Pancreas (tissue), 10 donors: ENCODE data around the gene EHD1. TPM values are rescaled to one million over a fixed set of nuclear protein-coding genes. Genes with fewer than 3 reads are reported as not detected.
A peak's percentile ranks its signal among the peaks of the same experiment; 100 is the strongest.

ENCODE experiments used
- ATAC-seq, 4 donors: fragments of 200-7000 bp; cut with Tn5 transposase; one replicate each; pipeline versions ENCODE4 v1.8.0 to v1.9.1; 2020; ENCODE audit warnings: mild to moderate bottlenecking in 4 of 4, moderate library complexity in 4 of 4
- DNase-seq, 6 donors: peaks; one replicate each; pipeline ENCODE4 v3.0.0-alpha.2; 2020
- FAIRE-seq: peaks from 2 replicates; lab custom pipeline; 2012; peaks lifted over from hg19 to GRCh38; lab: Jason Lieb, UNC
- H3K27ac ChIP-seq, 4 donors: fragments of 200-600 bp; sonication (generic); 1 replicate in 3 of 4; 2 replicates in 1 of 4; pipeline versions ENCODE4 v1.5.0 to v1.8.0; 2020
- H3K27me3 ChIP-seq, 4 donors: fragments of 200-600 bp; one replicate each; pipeline ENCODE4 v1.8.0; 2021
- H3K36me3 ChIP-seq, 3 donors: fragments of 200-600 bp; sonication (generic) in 1 of 3; one replicate each; pipeline versions ENCODE4 v1.5.0 to v1.8.0; 2020 to 2021
- H3K4me1 ChIP-seq, 3 donors: fragments of 200-600 bp; one replicate each; pipeline ENCODE4 v1.8.0; 2021
- H3K4me3 ChIP-seq, 4 donors: fragments of 200-600 bp; sonication (generic) in 2 of 4; one replicate each; pipeline versions ENCODE4 v1.5.0 to v1.8.0; 2020 to 2021
- H3K9me3 ChIP-seq, 4 donors: fragments of 200-600 bp; one replicate each; pipeline ENCODE4 v1.8.0; 2021
- CTCF ChIP-seq, 4 donors: fragments of 200-600 bp; sonication (generic) in 3 of 4; IDR thresholded peaks; one replicate each; pipeline versions ENCODE4 v1.5.0 to v1.8.0; 2021; ENCODE audit warnings: antibody characterized with exemption in 4 of 4
- WGBS, 2 donors: extraction: QIAGEN DNeasy Blood & Tissue Kit; methylation state at CpG; one replicate each; pipeline ENCODE4 v1.1.7; 2013; 5-methylcytosine and 5-hydroxymethylcytosine counted together
- intact Hi-C, 3 donors: fragments of 100-400 bp; cut with DNase I; formaldehyde crosslinking; loops; one replicate each; pipeline versions ENCODE4 v1.11.1 to v1.14.2; 2022
- polyA plus RNA-seq, 2 donors: library from polyadenylated mRNA; stranded (reverse); fragments of 200-250 nt; gene quantifications; one replicate each; pipeline ENCODE4 v1.2.3, GENCODE V29; 2013
- total RNA-seq, 6 donors: library from RNA; stranded (reverse); fragmentation: NEBNext Ultra II Directional in 4 of 6; extraction: Animal tissue kit (Norgen Biotek cat#: 25700) in 4 of 6; gene quantifications; one replicate each; pipeline versions ENCODE4 v1.2.1 to v1.2.4, GENCODE V29; 2021 to 2023
- donor health status: healthy with polysubstance abuse.
- donor health status: DM: no; HTN: no; CAD: no; lungs with moderate emphysema.
- donor health status: DM: no; HTN: no; CAD: no.
- donor health status: control.
- donor health status: control.
- donor health status: Bipolar disorder and iron deficiency.
- donor health status: DM: yes; HTN: yes; CAD: no.
- donor health status: DM: no; HTN: no; CAD: no.
- donor health status: DM: no; HTN: no; CAD: no.
- donor health status: DM: yes; HTN: yes; CAD: no.

Gene EHD1
- total and polyA plus RNA-seq, 8 donors = 10.1 to 22.1 (median 16.8) TPM

- intact Hi-C loops = loop anchor here in 2 of 3 donors (5.0 to 10.0 kb wide), 2 partner anchors 39 to 251 kb away; no protein-coding TSS in a partner anchor
- H3K27ac ChIP-seq = no peak overlapping the region
- WGBS, 2 donors = 86 to 88% methylated on average over 25 to 27 of the region's 27 CpGs
Observed at GRCh38 chr11:64853709-64854108, 24.7 kb downstream of the EHD1 start.

GRCh38 chr11:64852804-64853509 is 25.5 kb downstream of the EHD1 start:
- DNase-seq (peak in 1 of 6 donors; percentile 52), ATAC-seq (no peak), FAIRE-seq (no peak)
- TF ChIP-seq CTCF (IDR thresholded peaks at IDR 0.05) = no peak
- Histone ChIP-seq H3K4me1 (peaks cover 5 to 32% (median 10%) of the 10 kb centered on the region in 3 donors), H3K4me3 (no peak overlapping the region), H3K27me3 (no peaks in the 10 kb centered on the region), H3K27ac (no peak overlapping the region), H3K36me3 (peaks cover 0 to 9% (median 0%) of the 10 kb centered on the region in 3 donors), H3K9me3 (no peaks in the 10 kb centered on the region)
- intact Hi-C loops = loop anchor here in 2 of 3 donors (5.0 to 10.0 kb wide), 2 partner anchors 39 to 252 kb away; no protein-coding TSS in a partner anchor
- 81 to 86% methylated on average over 24 of the region's 24 CpGs for WGBS, 2 donors

More at GRCh38 chr11:64853709-64854108, 24.7 kb downstream of the EHD1 start:
- Histone ChIP-seq H3K27me3 (no peaks in the 10 kb centered on the region), H3K36me3 (peaks cover 0 to 9% (median 0%) of the 10 kb centered on the region in 3 donors), H3K9me3 (no peaks in the 10 kb centered on the region), H3K4me3 (no peak overlapping the region), H3K4me1 (peaks cover 2 to 24% (median 4%) of the 10 kb centered on the region in 3 donors)
- ATAC-seq = no peak
- peak in 1 of 6 donors; percentile 54 for DNase-seq
- no peak for TF ChIP-seq CTCF (IDR thresholded peaks at IDR 0.05)
- no peak for FAIRE-seq

GRCh38 chr11:64851831-64852351 is 26.5 kb downstream of the EHD1 start:
- DNase-seq (no peak), FAIRE-seq (no peak), ATAC-seq (no peak)
- intact Hi-C loops = loop anchor here in 2 of 3 donors (5.0 to 10.0 kb wide), 2 partner anchors 40 to 253 kb away; no protein-coding TSS in a partner anchor
- H3K27ac ChIP-seq = no peak overlapping the region
- no peaks in the 10 kb centered on the region for H3K9me3 ChIP-seq
- no peaks in the 10 kb centered on the region for H3K27me3 ChIP-seq
- no peak for TF ChIP-seq CTCF (IDR thresholded peaks at IDR 0.05)
- peaks cover 0 to 9% (median 0%) of the 10 kb centered on the region in 3 donors for H3K36me3 ChIP-seq
- 86 to 88% methylated on average over 8 of the region's 8 CpGs for WGBS, 2 donors
- H3K4me1 ChIP-seq = peaks cover 5 to 32% (median 10%) of the 10 kb centered on the region in 3 donors
- H3K4me3 ChIP-seq = no peak overlapping the region

GRCh38 chr11:64850979-64851567 is 27.3 kb downstream of the EHD1 start:
- DNase-seq = peak in 1 of 6 donors; percentile 49
- Histone ChIP-seq H3K27me3 (no peaks in the 10 kb centered on the region), H3K27ac (no peak overlapping the region), H3K36me3 (peaks cover 0 to 9% (median 0%) of the 10 kb centered on the region in 3 donors), H3K4me1 (peaks cover 5 to 32% (median 10%) of the 10 kb centered on the region in 3 donors), H3K9me3 (no peaks in the 10 kb centered on the region), H3K4me3 (no peak overlapping the region)
- FAIRE-seq = no peak
- intact Hi-C loops = loop anchor here in 2 of 3 donors (5.0 to 10.0 kb wide), 2 partner anchors 41 to 254 kb away; no protein-coding TSS in a partner anchor
- TF ChIP-seq CTCF (IDR thresholded peaks at IDR 0.05) = no peak
- WGBS, 2 donors = 72 to 74% methylated on average over 13 of the region's 13 CpGs
- ATAC-seq = no peak
